ENCODE data around the gene MKKS.

Gene MKKS

GRCh38 chr20:10433623-10434466 is at the start of gene MKKS:
TSS of gene MKKS (minus strand) at chr20:10434222. CDS start at chr20:10413514, 20,708 bp downstream.
- peak; percentile 92 for DNase-seq

GRCh38 chr20:10483691-10484090 is 49.7 kb upstream of the MKKS start:
- DNase-seq = no peak

GRCh38 chr20:10481676-10482075 is 47.7 kb upstream of the MKKS start:
- DNase-seq = no peak

- DNase-seq = no peak
These were observed 44.9 kb upstream of the MKKS start for GRCh38 chr20:10478930-10479329.

GRCh38 chr20:10478205-10478604 is 44.2 kb upstream of the MKKS start:
- DNase-seq = no peak

GRCh38 chr20:10476319-10476724 is 42.3 kb upstream of the MKKS start:
- no peak for DNase-seq

GRCh38 chr20:10475225-10475624 is 41.2 kb upstream of the MKKS start:
- DNase-seq = no peak

- no peak for DNase-seq
These were observed 40.7 kb upstream of the MKKS start for GRCh38 chr20:10474606-10475184.

GRCh38 chr20:10472871-10473270 is 38.8 kb upstream of the MKKS start:
- no peak for DNase-seq

- DNase-seq = no peak
These were observed 36.3 kb upstream of the MKKS start for GRCh38 chr20:10470276-10470675.

- DNase-seq = no peak
These were observed 35.6 kb upstream of the MKKS start for GRCh38 chr20:10469599-10469998.

GRCh38 chr20:10469056-10469455 is 35.0 kb upstream of the MKKS start:
- no peak for DNase-seq

- no peak for DNase-seq
These were observed 34.4 kb upstream of the MKKS start for GRCh38 chr20:10468340-10468845.

- DNase-seq = no peak
These were observed 33.8 kb upstream of the MKKS start for GRCh38 chr20:10467681-10468339.

- DNase-seq = no peak
These were observed 32.8 kb upstream of the MKKS start for GRCh38 chr20:10466855-10467254.

GRCh38 chr20:10466325-10466724 is 32.3 kb upstream of the MKKS start:
- no peak for DNase-seq

- no peak for DNase-seq
These were observed 31.1 kb upstream of the MKKS start for GRCh38 chr20:10465135-10465534.

GRCh38 chr20:10463622-10464021 is 29.6 kb upstream of the MKKS start:
- no peak for DNase-seq

GRCh38 chr20:10462516-10462915 is 28.5 kb upstream of the MKKS start:
- DNase-seq = no peak

- DNase-seq = no peak
These were observed 27.5 kb upstream of the MKKS start for GRCh38 chr20:10461495-10461894.

- DNase-seq = no peak
These were observed 20.2 kb upstream of the MKKS start for GRCh38 chr20:10454151-10454750.

GRCh38 chr20:10453241-10453640 is 19.2 kb upstream of the MKKS start:
- DNase-seq = no peak

GRCh38 chr20:10449270-10449669 is 15.2 kb upstream of the MKKS start:
- no peak for DNase-seq

Measured in activated CD8-positive, alpha-beta memory T cell treated with anti-CD3 and anti-CD28 coated beads, Interleukin-2, amount 50 U/mL, for 48 hours (primary cell).